Prostate gland (tissue), 2 donors: Measurements from ENCODE around the gene ANXA2R. TPM values are rescaled to one million over a fixed set of nuclear protein-coding genes. Genes with fewer than 3 reads are reported as not detected.
"Not testable (repeated sequence)": the region's sequence is repeated elsewhere in the genome, so short reads cannot be mapped to it uniquely, and the experiment has no call there.

ENCODE experiments used
- DNase-seq: peaks from one replicate; pipeline ENCODE4 v3.0.0-alpha.2; 2019; ENCODE audit warnings: low spot score
- H3K27ac ChIP-seq, 2 donors: fragments of 200-600 bp; sonication (generic); 2 replicates each; pipeline ENCODE4 v1.5.1; 2017 to 2019
- H3K27me3 ChIP-seq: fragments of 200-600 bp; sonication (generic); replicated peaks from 2 replicates; pipeline ENCODE4 v1.5.1; 2019; ENCODE audit not compliant: insufficient read depth
- H3K36me3 ChIP-seq, 2 donors: fragments of 200-600 bp; sonication (generic); 1 replicate in 1 of 2; 2 replicates in 1 of 2; pipeline versions ENCODE4 v1.5.1 to v1.8.1; 2017 to 2019
- H3K4me1 ChIP-seq: fragments of 200-600 bp; sonication (generic); replicated peaks from 2 replicates; pipeline ENCODE4 v1.5.1; 2019
- H3K4me3 ChIP-seq, 2 donors: fragments of 200-600 bp; sonication (generic); 2 replicates each; pipeline ENCODE4 v1.5.1; 2017 to 2019
- H3K9me3 ChIP-seq: fragments of 200-600 bp; sonication (generic); 2 replicates; pipeline ENCODE4 v1.5.1; 2017
- POLR2A ChIP-seq: fragments of 450-650 bp; IDR thresholded peaks from one replicate; pipeline ENCODE4 v1.6.1; 2016; ENCODE audit warnings: antibody characterized with exemption, mild to moderate bottlenecking
- POLR2AphosphoS5 ChIP-seq: sonication (generic); formaldehyde crosslinking; IDR thresholded peaks from one replicate; pipeline ENCODE4 v1.6.1; 2017; ENCODE audit warnings: antibody characterized with exemption
- whole genome bisulfite sequencing: methylation state at CpG from one replicate; pipeline ENCODE4 v1.1.5; 2018; 5-methylcytosine and 5-hydroxymethylcytosine counted together
- intact Hi-C: fragments of 100-400 bp; cut with DNase I; formaldehyde crosslinking; loops from one replicate; pipeline ENCODE4 v1.14.2; 2022
- total RNA-seq, 2 donors: library from RNA; depleted of rRNA; stranded (reverse); fragments of >200 nt; gene quantifications; one replicate each; pipeline ENCODE4 v1.1.0, GENCODE V29; 2016
- TF ChIP-seq, protein P1 (sequence below), 4 experiments: fragments of 200-600 bp in 2 of 4; fragments of 450-650 bp in 2 of 4; sonication (generic) in 2 of 4; IDR thresholded peaks; 1 replicate in 3 of 4; 2 replicates in 1 of 4; pipeline ENCODE4 v1.5.1; 2016 to 2019; ENCODE audit warnings: antibody characterized with exemption in 4 of 4, mild to moderate bottlenecking in 2 of 4, moderate library complexity in 2 of 4

Gene ANXA2R
- total RNA-seq, 2 donors from 2014 or later = 4.5 to 5.3 TPM

DNA sequence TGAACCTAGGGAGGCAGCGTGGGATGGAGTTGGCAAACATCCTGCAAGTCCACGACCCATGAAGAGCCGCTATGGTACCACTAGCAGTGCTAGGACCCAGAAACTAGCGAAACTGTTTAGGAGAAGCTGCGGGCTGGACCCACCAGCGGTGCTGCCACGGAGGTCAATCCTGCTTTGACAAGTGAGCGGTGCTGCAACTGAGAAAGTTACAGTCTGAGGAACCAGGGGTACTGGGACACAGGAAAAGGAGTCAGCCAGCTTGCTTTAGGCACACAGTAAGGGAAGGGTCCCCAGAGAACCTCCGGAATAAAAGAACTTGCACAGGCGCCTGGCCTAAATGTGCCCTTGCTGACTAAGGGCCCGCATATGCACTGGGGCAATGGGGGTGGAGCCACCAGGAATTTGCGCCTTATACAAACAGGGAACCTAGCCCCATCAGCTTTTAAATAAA lies 23.6 kb upstream of the ANXA2R start:
- intact Hi-C loops = loop anchor here (5.0 to 10.0 kb wide), 2 partner anchors 59 to 251 kb away; partner anchors contain the start of genes HMGCS1 and ZNF131

DNA sequence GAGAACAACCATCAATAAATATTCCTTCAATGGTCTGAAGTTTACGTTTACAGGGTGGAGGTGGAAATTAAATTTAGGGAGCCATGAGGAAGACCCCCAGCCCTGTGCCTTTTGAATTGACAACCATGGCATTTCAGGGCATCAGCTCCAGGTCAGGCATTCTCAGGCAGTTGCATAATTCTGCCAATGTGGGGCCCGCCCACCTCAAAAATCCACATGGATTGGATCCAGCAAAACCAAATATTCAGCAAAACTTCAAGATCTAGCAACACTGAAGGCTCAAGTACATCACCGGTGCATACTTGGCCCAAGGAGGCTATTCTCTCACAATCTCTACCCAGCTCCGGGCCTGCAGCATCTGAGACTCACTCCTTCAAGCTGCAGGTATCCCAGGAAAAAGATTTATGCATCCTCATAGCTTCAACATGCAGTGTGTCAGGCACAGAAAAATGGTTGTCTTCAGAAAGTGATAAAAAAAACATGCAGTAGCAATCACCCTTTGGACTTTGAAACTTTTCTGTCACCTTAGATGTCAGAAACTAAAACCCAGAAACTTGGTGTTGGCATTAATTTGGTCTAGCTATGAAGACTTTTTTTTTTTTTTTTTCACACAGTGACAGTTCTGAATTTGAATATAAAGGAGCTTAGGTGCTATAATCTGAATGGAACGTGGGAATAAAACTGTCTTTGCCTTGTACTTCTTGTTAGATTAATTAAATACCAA lies 21.4 kb upstream of the ANXA2R start:
- no peak for DNase-seq
- TF ChIP-seq POLR2AphosphoS5 = no peak
- TF ChIP-seq POLR2A = no peak
- intact Hi-C loops = loop anchor here (5.0 to 10.0 kb wide), 2 partner anchors 61 to 253 kb away; partner anchors contain the start of genes HMGCS1 and ZNF131
- Histone ChIP-seq H3K36me3 (no peaks in the 10 kb centered on the region), H3K4me1 (peaks cover 5% of the 10 kb centered on the region), H3K27me3 (no peaks in the 10 kb centered on the region), H3K9me3 (no peaks in the 10 kb centered on the region), H3K4me3 (no peak overlapping the region), H3K27ac (no peak overlapping the region)
- 82% methylated on average over 5 of the region's 5 CpGs for WGBS

More for the DNA sequence above, 23.6 kb upstream of the ANXA2R start:
- Histone ChIP-seq H3K27me3 (no peaks in the 10 kb centered on the region), H3K9me3 (no peaks in the 10 kb centered on the region), H3K36me3 (no peaks in the 10 kb centered on the region), H3K4me3 (peak overlapping the region in 1 of 2 donors; percentile 62), H3K4me1 (peaks cover 5% of the 10 kb centered on the region), H3K27ac (peak overlapping the region; percentile 98 to 99)
- no peak for DNase-seq
- 85% methylated on average over 12 of the region's 12 CpGs for WGBS
- no peak for TF ChIP-seq POLR2A
- TF ChIP-seq POLR2AphosphoS5 = no peak
- TF ChIP-seq, protein P1, sequence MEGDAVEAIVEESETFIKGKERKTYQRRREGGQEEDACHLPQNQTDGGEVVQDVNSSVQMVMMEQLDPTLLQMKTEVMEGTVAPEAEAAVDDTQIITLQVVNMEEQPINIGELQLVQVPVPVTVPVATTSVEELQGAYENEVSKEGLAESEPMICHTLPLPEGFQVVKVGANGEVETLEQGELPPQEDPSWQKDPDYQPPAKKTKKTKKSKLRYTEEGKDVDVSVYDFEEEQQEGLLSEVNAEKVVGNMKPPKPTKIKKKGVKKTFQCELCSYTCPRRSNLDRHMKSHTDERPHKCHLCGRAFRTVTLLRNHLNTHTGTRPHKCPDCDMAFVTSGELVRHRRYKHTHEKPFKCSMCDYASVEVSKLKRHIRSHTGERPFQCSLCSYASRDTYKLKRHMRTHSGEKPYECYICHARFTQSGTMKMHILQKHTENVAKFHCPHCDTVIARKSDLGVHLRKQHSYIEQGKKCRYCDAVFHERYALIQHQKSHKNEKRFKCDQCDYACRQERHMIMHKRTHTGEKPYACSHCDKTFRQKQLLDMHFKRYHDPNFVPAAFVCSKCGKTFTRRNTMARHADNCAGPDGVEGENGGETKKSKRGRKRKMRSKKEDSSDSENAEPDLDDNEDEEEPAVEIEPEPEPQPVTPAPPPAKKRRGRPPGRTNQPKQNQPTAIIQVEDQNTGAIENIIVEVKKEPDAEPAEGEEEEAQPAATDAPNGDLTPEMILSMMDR (IDR thresholded peaks at IDR 0.05) = no peak

DNA sequence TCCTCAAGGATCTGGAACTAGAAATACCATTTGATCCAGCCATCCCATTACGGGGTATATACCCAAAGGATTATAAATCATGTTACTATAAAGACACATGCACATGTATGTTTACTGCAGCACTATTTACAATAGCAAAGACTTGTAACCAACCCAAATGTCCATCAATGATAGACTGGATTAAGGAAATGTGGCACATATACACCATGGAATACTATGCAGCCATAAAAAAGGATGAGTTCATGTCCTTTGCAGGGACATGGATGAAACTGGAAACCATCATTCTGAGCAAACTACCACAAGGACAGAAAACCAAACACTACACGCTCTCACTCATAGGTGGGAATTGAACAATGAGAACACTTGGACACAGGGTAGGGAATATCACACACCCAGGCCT lies 19.9 kb upstream of the ANXA2R start:
- H3K9me3 ChIP-seq, H3K27me3 ChIP-seq, DNase-seq, H3K4me3 ChIP-seq, H3K36me3 ChIP-seq, H3K27ac ChIP-seq, H3K4me1 ChIP-seq: not testable (repeated sequence)
- intact Hi-C loops = loop anchor here (5.0 to 10.0 kb wide), 2 partner anchors 62 to 255 kb away; partner anchors contain the start of genes HMGCS1 and ZNF131
- WGBS = 92% methylated on average over 2 of the region's 2 CpGs

DNA sequence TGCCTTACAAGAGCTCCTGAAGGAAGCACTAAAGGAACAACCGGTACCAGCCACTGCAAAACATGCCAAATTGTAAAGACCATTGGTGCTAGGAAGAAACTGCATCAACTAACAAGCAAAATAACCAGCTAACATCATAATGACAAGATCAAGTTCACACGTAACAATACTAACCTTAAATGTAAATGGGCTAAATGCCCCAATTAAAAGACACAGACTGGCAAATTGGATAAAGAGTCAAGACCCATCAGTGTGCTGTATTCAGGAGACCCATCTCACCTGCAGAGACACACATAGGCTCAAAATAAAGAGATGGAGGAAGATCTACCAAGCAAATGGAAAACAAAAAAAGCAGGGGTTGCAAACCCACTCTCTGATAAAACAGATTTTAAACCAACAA lies 15.0 kb upstream of the ANXA2R start:
- H3K4me1 ChIP-seq, DNase-seq, intact Hi-C loops, H3K9me3 ChIP-seq, H3K27me3 ChIP-seq, H3K4me3 ChIP-seq, H3K36me3 ChIP-seq, H3K27ac ChIP-seq: not testable (repeated sequence)
- 75% methylated on average over 2 of the region's 2 CpGs for WGBS

DNA sequence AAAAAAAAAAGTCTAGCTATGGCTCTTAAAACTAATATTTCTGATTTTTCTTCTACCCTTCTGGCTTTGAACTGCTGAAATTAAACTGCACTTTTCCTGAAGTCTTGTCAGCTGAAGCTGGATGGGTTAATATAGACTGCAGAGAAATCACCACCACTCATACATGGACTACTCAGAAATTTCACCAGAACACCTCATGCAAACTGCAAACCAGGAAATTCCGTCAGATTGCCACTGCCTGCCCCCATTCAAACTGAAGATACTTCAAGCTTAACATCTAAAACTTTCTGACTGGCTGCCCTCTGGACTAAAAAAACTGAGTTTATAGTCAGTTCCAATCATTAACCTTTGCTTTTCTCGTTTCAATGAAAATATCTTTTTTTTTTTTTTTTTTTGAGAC lies 11.6 kb upstream of the ANXA2R start:
- Histone ChIP-seq H3K27ac (no peak overlapping the region), H3K4me1 (no peaks in the 10 kb centered on the region), H3K4me3 (no peak overlapping the region), H3K36me3 (no peaks in the 10 kb centered on the region), H3K9me3 (no peaks in the 10 kb centered on the region), H3K27me3 (no peaks in the 10 kb centered on the region)
- no peak for DNase-seq
- 91% methylated on average over 2 of the region's 2 CpGs for WGBS
- intact Hi-C loops = no loop called here
- TF ChIP-seq, protein P1 (IDR thresholded peaks at IDR 0.05) = no peak
- TF ChIP-seq POLR2A (no peak), POLR2AphosphoS5 (no peak)

DNA sequence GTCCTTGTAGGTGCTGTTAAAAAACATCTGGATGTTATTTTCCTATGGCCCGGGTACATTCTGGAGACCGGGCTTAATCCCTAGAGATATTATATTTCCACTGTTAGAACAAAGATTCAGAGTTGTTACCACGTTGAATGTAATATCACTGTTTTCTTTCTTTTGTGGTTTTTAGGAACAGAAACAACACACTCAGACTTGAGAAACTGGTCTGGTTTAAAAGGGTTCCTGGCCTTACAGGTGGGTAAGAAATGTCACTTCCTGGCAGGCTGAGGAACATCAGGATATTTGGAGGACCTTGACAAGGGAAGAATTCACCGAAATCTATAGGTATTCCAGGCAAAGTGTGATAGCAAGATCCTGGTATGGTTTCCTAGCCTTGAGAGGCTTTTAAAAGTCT lies 10.3 kb upstream of the ANXA2R start:
- no peak overlapping the region for H3K4me3 ChIP-seq
- TF ChIP-seq, protein P1 (IDR thresholded peaks at IDR 0.05) = no peak
- TF ChIP-seq POLR2AphosphoS5 (no peak), POLR2A (no peak)
- H3K9me3 ChIP-seq = no peaks in the 10 kb centered on the region
- no peaks in the 10 kb centered on the region for H3K27me3 ChIP-seq
- H3K27ac ChIP-seq = peak overlapping the region; percentile 21 to 33
- 35% methylated on average over 4 of the region's 4 CpGs for WGBS
- no peaks in the 10 kb centered on the region for H3K36me3 ChIP-seq
- DNase-seq = no peak
- H3K4me1 ChIP-seq = no peaks in the 10 kb centered on the region
- intact Hi-C loops = no loop called here
